ENCODE data around the gene KCNH1.

- TF ChIP-seq PBX3 (IDR thresholded peaks at IDR 0.05) (no peak), FOSL2 (IDR thresholded peaks at IDR 0.05; ENCODE audit: borderline replicate concordance, low read depth) (no peak), MAX (IDR thresholded peaks at IDR 0.05; ENCODE audit: low read depth) (no peak), CTCF (IDR thresholded peaks at IDR 0.05) (no peak)
These were observed 223.8 kb downstream of the KCNH1 start for GRCh38 chr1:210910020-210910575.
